ENCODE measurements around the gene PKN2.
"Not testable (repeated sequence)": the region's sequence is repeated elsewhere in the genome, so short reads cannot be mapped to it uniquely, and the experiment has no call there.

Gene PKN2

GRCh38 chr1:88800382-88801051 is 116.4 kb downstream of the PKN2 start:
- DNase-seq, result peak in 2 of 6 experiments; percentile 5 to 7

- no peak for DNase-seq
Measured at GRCh38 chr1:88801575-88802208, 117.6 kb downstream of the PKN2 start.

DNA sequence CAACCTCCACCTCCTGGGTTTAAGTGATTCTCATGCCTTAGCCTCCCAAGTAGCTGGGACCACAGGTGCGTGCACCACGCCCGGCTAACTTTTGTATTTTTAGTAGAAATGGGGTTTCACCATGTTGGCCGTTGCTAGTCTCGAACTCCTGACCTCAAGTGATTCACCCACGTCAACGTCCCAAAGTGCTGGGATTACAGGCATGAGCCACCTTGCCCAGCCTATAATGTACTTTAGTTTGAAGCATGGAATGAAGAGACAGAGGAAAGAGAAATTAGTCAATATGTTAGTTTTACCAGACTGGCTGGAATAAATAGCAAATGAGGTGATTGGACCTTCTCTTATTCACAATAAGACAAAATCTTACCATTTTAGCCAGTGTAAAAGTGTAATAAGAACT is 118.3 kb downstream of the PKN2 start:
- no peak for DNase-seq

DNA sequence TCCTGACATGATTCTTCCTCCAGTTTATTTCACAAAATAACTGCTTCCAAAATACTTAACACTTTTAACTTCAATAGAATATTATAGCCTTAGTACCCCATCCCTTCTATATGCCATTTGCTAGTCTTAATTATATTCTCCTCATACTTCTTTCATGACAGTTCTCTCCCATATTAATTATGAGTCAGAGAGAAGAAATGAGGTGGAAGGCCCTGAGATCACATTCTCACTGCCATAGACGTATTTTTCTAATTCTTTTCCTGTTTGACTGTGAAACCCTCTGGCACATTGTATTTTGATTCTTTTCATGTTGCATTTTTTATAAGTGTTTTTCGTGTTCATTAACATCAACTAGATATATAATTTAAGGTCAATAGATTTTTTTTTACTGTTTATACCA is 118.9 kb downstream of the PKN2 start:
- no peak for DNase-seq

- DNase-seq, result no peak
Measured at GRCh38 chr1:88803444-88803843, 119.4 kb downstream of the PKN2 start.

GRCh38 chr1:88812366-88812765 is 128.3 kb downstream of the PKN2 start:
- DNase-seq, result no peak

DNA sequence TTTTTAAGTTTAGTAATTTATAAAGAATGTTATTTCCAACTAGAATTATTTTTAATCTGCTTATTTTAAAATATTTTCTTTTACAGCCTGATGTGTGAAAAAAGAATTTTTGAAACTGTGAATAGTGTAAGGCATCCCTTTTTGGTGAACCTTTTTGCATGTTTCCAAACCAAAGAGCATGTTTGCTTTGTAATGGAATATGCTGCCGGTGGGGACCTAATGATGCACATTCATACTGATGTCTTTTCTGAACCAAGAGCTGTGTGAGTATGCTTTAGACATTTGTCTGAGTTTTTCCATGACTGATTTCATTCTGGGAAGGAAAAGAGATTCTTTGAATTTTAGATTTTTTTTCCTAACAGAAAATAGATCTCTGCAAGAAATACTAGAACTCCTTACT is 129.4 kb downstream of the PKN2 start:
- no peak for DNase-seq

- not testable (repeated sequence) for DNase-seq
Measured at GRCh38 chr1:88819642-88820041, 135.6 kb downstream of the PKN2 start.

DNA sequence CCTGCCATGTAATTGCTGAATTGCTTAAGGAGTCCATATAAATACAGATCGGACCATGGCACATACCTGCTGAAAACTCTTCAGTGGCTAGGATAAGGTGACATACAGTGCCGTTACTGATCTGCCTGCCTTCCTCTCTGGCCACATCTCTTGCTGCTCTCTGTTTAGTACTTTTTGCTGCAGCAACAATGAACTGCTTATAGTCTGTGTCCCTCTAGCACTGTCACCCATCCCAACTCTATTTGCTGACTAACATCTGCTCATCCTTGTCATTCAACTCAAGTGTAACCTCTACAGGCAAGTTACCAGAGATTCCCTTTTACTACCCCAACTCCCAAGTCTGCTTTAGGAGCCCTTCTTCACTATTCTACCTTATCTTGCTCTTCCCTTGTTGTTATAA is 141.6 kb downstream of the PKN2 start:
- DNase-seq, result no peak

DNA sequence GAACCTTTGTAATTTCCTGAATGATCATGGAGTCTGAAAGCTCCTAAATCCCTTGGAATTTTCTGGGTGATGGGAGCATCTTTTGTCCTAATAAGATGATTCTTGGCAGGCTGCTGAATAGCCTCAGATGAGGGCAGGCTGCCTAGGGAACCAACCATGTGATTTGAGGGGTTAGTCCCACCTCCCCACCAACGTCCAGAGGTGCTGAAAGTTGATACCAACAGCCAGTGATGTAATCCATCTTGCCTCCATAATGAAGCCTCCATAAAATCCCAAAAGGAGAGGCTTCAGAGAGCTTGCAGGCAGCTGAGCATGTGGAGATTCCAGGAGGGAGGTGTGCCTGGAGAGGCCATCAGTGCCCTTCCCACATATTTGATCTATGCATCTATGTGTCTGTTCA is 163.6 kb downstream of the PKN2 start:
- no peak for DNase-seq

- no peak for DNase-seq
Measured at GRCh38 chr1:88851303-88852063, 167.4 kb downstream of the PKN2 start.

- no peak for DNase-seq
Measured at GRCh38 chr1:88867743-88868521, 183.9 kb downstream of the PKN2 start.

DNA sequence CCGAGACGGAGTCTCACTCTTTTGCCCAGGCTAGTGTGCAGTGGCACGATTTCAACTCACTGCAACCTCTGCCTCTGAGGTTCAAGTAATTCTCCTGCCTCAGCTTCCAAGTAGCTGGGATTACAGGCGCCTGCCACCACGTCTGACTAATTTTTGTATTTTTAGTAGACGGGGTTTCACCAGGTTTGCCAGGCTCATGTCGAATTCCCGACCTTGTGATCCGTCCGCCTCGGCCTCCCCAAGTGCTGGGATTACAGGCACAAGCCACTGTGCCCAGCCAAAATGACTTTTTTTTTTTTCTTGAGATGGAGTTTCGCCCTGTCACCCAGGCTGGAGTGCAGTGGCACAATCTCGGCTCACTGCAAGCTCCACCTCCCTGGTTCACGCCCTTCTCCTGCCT is 185.6 kb downstream of the PKN2 start:
- not testable (repeated sequence) for DNase-seq

- DNase-seq, result no peak
Measured at GRCh38 chr1:88873737-88874349, 189.8 kb downstream of the PKN2 start.

DNA sequence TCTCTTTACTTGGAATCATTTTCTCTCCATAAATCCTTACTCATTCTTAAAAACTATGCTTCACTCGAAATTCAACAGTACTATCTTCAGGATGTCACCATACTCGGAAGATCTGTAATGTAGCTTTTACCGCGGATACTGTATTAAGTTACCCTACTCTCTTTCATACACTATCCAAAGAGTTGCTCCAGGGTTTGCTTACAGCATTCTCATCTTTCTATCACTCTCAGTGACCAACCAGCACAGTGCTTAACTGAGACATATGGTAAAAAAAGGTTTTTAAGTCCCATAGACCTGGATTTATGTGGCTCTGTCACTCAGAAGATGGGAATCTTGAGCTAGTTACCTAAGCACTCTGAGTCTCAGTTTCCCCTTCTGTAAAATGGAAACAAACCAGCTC is 191.5 kb downstream of the PKN2 start:
- DNase-seq, result no peak

DNA sequence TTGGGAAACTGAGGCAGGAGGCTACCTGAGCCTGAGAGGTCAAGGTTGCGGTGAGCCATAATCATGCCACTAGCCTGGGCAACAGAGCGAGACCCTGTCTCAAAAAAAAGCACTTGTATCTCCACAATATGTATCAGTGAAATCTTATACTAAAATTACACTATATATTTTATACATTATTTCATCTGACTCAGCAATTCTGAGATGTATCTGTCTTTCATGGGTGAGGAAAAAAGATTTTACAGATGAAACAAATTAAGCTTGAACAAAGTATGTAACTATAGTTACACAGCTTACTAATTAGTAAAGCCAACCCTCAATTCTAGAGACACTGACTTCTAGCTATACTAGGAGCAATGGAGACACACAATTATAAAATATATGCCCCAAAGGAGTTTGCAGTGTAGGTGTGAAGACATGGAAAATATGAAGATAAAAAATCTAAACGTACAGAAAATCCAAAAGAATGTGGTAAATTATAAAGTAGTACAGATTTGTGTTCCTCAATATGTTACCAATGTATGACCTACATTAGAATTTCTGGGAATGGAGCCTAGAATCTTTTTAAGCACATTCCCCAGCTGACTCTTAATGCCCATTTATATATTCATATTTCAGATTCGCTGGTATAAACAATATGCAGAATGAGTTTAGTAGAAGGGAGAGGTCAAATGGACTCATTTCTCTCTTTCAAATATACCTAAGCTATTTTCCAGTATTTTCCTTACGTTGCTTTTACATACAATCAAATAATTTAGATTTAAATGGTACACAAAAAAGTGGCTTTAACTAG is 192.7 kb downstream of the PKN2 start:
- DNase-seq, result no peak

DNA sequence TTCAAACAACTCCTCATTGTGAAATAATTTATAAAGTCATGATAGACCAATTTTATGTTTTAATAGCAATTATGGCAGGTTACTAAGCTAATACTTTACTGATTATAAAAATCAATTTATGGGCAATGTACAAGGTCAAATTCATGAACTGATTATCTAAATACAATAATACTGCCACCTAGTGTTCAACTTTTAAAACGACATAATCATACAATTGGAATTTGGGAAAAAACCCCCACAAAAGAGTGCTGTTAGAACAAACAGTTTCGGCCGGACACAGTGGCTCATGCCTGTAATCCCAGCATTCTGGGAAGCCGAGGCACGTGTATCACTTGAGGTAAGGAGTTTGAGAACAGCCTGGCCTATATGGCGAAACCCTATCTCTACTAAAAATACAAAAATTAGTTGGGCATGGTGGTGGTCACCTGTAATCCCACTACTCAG is 193.3 kb downstream of the PKN2 start:
- DNase-seq, result peak in 2 of 6 experiments; percentile 25 to 28

DNA sequence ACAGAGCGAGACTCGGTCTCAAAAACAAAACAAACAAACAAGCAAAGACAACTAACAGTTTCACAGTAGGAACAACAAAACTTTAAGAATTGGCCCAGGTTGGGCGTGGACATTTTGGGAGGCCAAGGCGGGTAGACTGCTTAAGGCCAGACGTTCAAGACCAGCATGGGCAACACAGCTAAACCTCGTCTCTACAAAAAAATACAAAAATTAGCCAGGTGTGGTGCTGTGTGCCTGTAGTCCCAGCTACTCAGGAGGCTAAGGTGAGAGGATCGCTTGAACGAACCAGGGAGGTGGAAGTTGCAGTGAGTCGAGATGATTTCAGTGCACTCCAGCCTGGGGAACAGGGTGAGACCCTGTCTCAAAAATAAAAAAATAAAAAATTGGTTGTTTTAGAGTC is 193.8 kb downstream of the PKN2 start:
- no peak for DNase-seq

DNA sequence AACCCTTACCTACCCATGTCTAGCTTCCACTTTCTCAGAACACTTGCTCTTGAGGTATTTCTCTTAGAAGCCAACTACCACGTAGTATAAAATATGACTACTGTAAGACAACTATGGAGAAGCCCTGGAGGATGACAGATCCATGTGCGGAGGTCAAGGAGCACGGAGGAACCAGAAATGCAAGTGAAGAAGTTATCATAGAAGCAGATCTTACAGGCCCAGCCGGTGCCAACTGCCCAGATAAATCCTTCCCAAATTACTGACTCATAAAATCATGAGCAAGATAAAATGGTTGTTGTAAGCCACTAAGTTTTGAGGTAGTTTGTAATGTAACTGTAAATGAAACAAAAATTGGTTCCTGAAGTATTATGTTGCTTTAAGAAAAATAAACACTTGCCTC is 194.7 kb downstream of the PKN2 start:
- no peak for DNase-seq

- DNase-seq, result not testable (repeated sequence)
Measured at GRCh38 chr1:88880717-88881116, 196.6 kb downstream of the PKN2 start.

GRCh38 chr1:88883156-88883555 is 199.1 kb downstream of the PKN2 start:
- no peak for DNase-seq
